ENCODE data around the gene MPO. TPM values are rescaled to one million over a fixed set of nuclear protein-coding genes. Genes with fewer than 3 reads are reported as not detected.

Gene MPO
- total and polyA plus RNA-seq, 2 of the 8 experiments (the other 6 are each of a cell fraction or from before 2014, with no cell fraction given): 0.06 to 0.74 TPM

- Histone ChIP-seq H3K36me3 (ENCODE audit: control insufficient read depth in 2 of 4, insufficient read depth in 4 of 4, low read length in 3 of 4) (0 out of 8 replicates have a peak, but pooled peaks cover 0 to 2% (median 0%) of the 10 kb centered on the region in 4 experiments), H2AK5ac (ENCODE audit: low read depth, low read length) (no peak overlapping the region), H3K4me3 (ENCODE audit: extremely low read depth in 1 of 4, insufficient read depth in 2 of 4, low read depth in 3 of 4, low read length in 4 of 4) (no peak overlapping the region), H3K18ac (ENCODE audit: extremely low read depth, low read length) (no peak overlapping the region; the same call in 1 of the 2 replicates), H3K27me3 (replicated peaks in 1 of 4; ENCODE audit: control insufficient read depth in 3 of 4, extremely low read depth in 1 of 4, insufficient read depth in 3 of 4, low read length in 3 of 4) (no peaks in the 10 kb centered on the region), H4K8ac (ENCODE audit: extremely low read depth, insufficient read depth, low read length) (no peak overlapping the region), H4K91ac (replicated peaks; ENCODE audit: insufficient read length, low read length) (no peak overlapping the region), H3K56ac (replicated peaks; ENCODE audit: insufficient read length, low read depth, low read length) (no peak overlapping the region), H3K14ac (ENCODE audit: insufficient read length) (no peak overlapping the region), H3K9me3 (ENCODE audit: insufficient read depth in 2 of 2, low read depth in 1 of 2, low read length in 1 of 2) (no peaks in the 10 kb centered on the region), H2BK15ac (ENCODE audit: low read length) (no peak overlapping the region), H3K4me1 (replicated peaks in 1 of 4; ENCODE audit: control insufficient read depth in 3 of 4, insufficient read depth in 4 of 4, low read length in 3 of 4) (peaks cover 0 to 15% (median 10%) of the 10 kb centered on the region in 4 experiments; a peak in 5 of 7 replicates), H2BK120ac (replicated peaks; ENCODE audit: low read depth, low read length) (no peak overlapping the region), H2BK20ac (ENCODE audit: low read length) (no peak overlapping the region), H2BK12ac (ENCODE audit: low read depth, low read length) (no peak overlapping the region), H3K4me2 (ENCODE audit: insufficient read depth in 1 of 2, low read depth in 2 of 2, low read length in 2 of 2) (no peak overlapping the region), H3K23ac (ENCODE audit: insufficient read length) (no peak overlapping the region), H3K23me2 (ENCODE audit: low read depth, low read length) (no peaks in the 10 kb centered on the region), H2BK5ac (ENCODE audit: low read depth, low read length) (no peak overlapping the region), H3K4ac (replicated peaks; ENCODE audit: insufficient read length, low read depth, low read length) (no peak overlapping the region), H3K9ac (replicated peaks in 1 of 4; ENCODE audit: extremely low read depth in 1 of 4, low read depth in 3 of 4, low read length in 3 of 4) (no peak overlapping the region), H3K79me2 (ENCODE audit: control insufficient read depth in 1 of 2, insufficient read depth in 2 of 2, low read length in 2 of 2) (no peaks in the 10 kb centered on the region), H4K5ac (ENCODE audit: insufficient read length, low read depth, low read length) (no peak overlapping the region), H2AFZ (ENCODE audit: low read length) (no peak overlapping the region), H3K27ac (ENCODE audit: low read depth, low read length) (no peak overlapping the region), H4K20me1 (replicated peaks in 1 of 2; ENCODE audit: control insufficient read depth in 1 of 2, insufficient read depth in 2 of 2, low read length in 2 of 2) (no peaks in the 10 kb centered on the region), H3K79me1 (ENCODE audit: low read depth, low read length) (no peaks in the 10 kb centered on the region)
- ChIA-PET POLR2A (ENCODE audit: partially characterized antibody) (interaction anchor here (0.9 to 1.5 kb wide), 6 partner anchors 13 to 89 kb away, joined by 3 to 6 read pairs (median 4); no protein-coding TSS in a partner anchor), CTCF (ENCODE audit: partially characterized antibody) (interaction anchor here (0.6 to 9.4 kb wide), 21 partner anchors 10 to 170 kb away, joined by 3 to 172 read pairs (median 6); partner anchors contain the start of genes MKS1, MPO and TSPOAP1)
- FAIRE-seq: no peak
- 94% methylated on average over 8 of the region's 8 CpGs; no CpG with 5 or more reads in 1 of the 2 experiments for WGBS, 2 experiments (ENCODE audit: extremely low coverage in 1 of 2, insufficient coverage in 1 of 2, insufficient read length in 1 of 2, insufficient replicate concordance in 2 of 2, low coverage in 1 of 2, low lambda C conversion rate in 2 of 2, missing lambda C conversion rate in 1 of 2)
- TF ChIP-seq EZH2 (IDR thresholded peaks at IDR 0.05; ENCODE audit: low read depth, low read length, severe bottlenecking) (no peak), E2F6 (IDR thresholded peaks at IDR 0.05) (no peak), GTF2F1 (IDR thresholded peaks at IDR 0.05; ENCODE audit: borderline replicate concordance, low read depth, low read length) (no peak), YY1 (IDR thresholded peaks at IDR 0.05; ENCODE audit: low read depth, low read length) (no peak), BRCA1 (IDR thresholded peaks at IDR 0.05; ENCODE audit: low read depth, low read length) (no peak)
- TF ChIP-seq, protein P1, sequence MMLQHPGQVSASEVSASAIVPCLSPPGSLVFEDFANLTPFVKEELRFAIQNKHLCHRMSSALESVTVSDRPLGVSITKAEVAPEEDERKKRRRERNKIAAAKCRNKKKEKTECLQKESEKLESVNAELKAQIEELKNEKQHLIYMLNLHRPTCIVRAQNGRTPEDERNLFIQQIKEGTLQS (IDR thresholded peaks at IDR 0.05; ENCODE audit: insufficient read depth, low read depth, low read length): no peak
- DNase-seq (ENCODE audit: low read depth in 1 of 2, low spot score in 2 of 2): peak in 1 of 2 experiments; percentile 44
These were observed 24.9 kb upstream of the MPO start for GRCh38 chr17:58305626-58306025.
